Inflammatory macrophage (primary cell): ENCODE measurements around the gene CLDN15.

Experiments
- DNase-seq, 2 donors: peaks; one replicate each; pipeline ENCODE4 v3.0.0-alpha.2; 2020 to 2022

CLDN15 gene

DNA sequence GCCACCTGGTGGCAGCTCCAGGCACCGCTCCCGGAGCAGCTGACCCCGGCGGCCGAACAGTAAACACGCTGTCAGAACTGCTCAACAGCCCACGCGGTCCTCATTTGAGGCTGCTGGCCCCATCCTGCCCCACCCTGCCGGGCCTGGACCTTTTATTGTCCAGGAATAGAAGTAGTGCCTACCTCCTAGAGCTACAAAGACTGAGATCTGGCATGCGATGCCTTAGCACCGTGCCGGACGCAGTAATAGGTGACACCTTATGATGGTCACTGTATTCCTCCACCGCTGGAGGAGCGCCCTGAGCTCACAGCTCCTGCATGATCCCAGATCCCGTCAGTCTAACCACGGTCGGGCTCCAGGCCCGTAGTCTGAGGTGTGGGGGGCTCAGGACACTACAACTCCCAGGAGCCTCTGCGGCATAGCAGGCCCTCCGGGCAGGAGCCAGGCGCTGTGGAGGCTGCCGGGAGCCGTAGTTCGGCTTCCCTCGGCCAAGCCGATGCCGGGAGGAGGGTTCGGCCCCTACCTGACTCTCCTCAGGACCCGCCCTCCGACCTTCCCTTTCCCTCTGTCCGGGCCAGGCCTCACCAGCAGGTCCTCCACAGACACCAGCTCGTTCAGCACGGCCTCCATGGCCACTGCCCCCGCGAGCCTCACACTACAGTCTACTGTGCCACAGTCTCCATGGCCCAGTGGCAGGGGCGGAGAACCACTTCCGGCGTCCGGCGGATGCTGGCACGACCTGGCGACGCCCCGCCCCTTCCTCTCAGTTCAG, 7.0 kb upstream of the CLDN15 start, which contains the start of gene FIS1:
FIS1 (minus strand) TSS at position 707 of the 772 bp plus-strand sequence; CDS start at position 630, 77 bp downstream.
- peak; percentile 82 to 92 for DNase-seq

DNA sequence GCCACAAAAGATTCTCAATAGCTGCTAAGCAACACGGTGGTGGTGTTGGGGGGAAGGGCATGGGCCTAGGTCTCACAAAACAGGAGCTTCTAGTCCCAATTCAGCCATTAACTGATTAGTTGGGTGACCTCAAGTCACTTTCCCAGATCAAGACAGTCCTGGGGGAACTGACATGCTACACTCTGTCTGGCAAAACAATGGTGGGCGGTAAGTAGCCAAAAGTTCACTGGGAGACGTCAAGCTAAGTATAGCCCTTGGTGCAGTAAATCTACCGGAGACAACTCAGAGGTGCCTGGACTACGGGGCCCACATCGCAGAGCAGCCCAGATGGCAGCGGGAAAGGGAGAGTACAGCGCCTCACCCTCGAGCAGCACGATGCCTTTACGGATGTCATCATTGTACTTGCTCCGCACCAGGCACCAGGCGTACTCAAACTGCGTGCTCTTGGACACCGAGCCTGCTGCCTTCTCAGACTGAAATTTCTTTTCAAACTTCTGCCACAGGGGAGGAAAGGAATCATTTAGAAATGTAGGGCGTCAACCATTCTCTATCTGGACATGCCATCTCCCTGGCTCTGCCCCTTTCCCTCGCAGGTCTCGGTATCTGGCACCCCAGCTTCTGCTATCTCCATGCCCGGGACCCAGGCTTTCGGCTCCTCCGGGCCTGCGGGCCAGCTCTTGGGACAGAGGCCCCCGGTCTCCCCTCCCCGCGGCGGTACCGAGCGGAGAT, 6.2 kb upstream of the CLDN15 start:
- DNase-seq: peak; percentile 45 to 55

DNA sequence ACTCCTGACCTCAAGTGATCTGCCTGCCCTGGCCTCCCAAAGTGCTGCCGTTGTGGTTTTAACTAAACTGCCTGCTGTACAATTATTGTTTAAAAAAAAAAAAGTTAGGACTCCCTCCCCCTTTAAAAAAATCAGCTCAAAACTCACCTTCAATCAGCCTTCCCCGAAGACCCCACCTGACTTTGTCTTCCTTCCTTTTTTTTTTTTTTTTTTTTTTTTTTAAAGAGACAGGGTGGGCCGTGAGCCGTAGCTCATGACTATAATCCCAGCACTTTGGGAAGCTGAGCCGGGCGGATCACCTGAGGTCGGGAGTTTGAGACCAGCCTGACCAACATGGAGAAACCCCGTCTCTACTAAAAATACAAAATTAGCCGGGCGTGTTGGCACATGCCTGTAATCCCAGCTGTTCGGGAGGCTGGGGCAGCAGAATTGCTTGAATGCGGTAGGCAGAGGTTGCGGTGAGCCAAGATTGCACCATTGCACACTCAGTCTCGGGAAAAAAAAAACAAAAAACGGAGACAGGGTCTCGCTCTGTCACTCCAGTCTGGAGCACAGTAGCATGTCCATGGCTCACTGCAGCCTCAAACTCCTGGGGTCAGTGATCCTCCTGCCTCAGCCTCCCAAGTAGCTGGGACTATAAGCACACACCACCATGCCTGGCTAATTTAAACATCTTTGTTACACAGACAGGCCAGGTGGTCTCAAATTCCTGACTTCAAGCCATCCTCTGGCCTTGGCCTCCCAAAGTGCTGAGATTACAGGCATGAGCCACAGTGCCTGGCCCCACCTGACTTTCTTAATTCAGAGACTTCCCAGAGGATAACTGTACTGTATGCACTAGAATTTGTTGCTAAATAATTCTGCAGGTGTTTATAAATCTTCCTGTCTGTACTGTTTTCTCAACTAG, 4.1 kb upstream of the CLDN15 start:
- DNase-seq: no peak

DNA sequence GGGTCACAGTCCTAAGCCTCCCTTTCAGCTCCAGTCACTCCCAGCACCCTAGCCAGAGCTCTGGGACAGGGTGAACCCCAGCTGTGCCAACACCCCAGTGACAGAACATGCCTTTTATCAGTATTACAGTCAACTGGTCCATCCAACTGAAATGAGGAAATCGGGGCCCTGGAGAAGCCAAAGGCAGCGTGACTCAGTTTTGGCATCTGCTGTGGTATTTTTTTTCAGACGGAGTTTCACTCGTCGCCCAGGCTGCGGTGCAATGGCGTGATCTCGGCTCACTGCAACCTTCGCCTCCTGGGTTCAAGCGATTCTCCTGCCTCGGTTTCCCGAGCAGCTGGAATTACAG, 3.4 kb upstream of the CLDN15 start:
- DNase-seq: peak; percentile 76 to 77

DNA sequence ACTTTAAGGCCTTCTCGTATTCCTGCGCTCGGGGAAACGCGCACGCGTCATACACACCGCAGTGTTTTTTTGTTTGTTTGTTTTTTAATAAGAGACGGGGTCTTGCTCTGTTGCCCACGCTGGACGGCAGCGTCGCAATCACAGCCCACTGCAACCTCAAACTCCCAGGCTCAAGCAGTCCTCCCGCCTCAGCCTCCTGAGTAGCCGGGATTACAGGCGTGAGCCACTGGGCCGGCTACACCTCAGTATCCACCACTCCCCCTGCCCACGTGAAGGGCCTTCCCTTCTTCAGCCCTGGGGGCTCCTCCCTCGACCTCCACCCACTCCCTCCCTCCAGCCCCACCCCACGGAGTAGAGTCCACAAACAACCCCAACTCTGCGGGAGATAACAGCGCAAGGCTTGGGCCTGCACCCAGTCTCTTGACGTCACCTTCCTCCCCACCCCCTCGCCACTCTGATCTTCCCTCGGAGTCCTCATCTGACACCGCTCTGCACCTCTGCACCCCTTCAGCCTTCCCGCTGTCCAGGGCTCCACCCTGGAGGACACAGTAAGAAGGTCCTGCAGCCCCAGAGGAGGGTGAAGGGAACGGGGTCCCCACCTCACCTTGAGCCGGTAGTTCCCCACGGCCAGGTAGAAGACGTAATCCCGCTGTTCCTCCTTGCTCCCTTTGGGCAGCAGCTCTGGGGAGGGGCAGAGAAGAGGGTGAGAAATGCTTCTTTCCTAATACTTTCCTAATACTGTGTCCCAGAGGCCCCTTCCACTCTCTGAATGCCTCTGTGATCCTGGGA, 2.8 kb upstream of the CLDN15 start:
- no peak for DNase-seq

DNA sequence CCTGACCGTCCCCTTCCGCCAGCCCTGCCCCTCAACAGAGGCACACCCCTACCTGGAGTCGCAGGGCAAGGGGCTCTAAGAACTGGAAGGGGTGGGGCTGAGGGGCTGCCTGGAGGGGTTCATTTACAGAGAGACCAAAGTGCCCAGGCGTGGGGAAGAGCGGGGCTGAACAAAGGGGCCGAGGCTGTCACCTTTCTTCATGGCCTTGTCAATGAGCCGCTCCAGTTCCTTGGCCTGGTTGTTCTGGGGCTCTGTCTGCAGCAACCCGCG, 2.3 kb upstream of the CLDN15 start:
- DNase-seq: no peak

DNA sequence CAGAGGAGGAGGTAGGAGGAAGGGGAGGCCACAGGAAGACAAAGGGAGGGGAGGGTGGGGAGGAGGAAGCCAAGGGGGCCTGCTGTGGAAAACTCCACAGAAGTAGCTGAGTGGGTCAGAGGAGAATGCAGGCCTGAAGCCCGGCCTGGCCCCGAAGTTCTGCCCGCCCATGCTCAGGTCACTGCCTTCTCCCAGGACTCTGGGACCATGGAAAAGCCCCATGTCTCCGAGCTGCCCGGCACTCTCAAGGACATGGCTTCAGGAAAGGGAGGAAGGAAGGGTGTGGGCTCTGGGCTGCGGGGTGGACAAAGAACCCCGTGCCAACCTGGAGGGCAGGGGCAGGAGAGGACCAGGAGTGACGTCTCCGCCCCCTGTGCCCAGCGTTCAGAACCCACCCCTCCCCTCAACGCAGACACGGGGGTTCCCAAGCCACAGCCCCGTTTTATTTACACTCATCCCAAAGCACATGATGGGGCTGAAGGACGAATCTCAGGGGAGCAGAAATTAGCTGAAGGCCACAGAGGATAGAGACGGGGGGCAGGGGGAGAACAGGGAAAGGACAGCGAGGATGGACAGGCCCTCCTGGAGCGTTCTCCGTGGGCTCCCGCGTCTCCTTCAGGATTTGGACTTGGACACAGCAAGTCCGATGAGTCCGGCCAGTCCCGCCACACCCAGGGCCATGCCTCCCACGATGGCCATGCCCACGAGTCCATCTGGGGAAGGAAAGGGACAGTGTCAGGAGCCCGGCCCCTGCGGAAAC, 1.8 kb upstream of the CLDN15 start:
- no peak for DNase-seq

DNA sequence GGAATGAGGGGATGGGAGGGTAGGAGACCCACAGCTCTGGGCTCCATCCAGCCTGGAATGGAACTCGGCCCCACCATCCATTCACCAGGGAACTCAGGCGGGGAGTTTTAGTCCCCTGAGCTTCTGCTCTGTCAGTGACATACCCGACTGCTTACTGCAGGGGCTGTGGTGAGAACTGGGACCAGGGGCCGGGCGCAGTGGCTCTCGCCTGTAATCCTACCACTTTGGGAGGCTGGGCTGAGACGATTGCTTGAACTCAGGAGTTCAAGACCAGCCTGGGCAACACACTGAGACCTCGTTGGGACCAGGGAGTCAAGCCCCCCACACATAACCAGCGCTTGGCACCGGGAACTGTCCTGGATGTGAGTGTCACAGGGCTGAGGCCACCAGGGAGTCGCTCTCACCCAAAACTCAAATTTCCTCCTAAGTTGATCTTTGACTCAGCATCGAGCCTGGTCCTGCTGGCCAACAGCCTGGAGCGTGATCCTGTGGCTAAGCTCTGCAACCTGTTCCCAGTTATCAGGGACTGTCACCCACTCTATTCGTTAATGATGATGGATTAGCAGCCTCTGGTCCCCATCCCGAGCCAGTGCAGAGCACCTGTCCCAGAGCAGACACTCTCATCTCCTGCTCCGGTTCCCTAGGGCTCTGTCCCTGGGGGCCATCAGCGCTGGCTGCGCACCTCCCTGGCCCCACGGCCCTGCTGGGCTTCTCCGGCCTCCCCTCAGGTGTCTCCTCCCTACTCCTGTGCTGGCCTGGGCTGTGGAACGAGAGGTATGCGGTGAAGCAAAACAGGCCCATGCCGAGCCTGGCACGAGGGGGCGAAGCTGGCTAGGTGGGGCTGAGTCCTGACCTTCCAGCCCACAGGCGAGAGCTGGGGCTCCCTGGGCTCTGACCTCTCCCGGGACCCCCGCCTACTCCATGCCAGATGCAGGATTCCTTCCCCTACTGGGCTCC, 902 bp upstream of the CLDN15 start:
- no peak for DNase-seq

DNA sequence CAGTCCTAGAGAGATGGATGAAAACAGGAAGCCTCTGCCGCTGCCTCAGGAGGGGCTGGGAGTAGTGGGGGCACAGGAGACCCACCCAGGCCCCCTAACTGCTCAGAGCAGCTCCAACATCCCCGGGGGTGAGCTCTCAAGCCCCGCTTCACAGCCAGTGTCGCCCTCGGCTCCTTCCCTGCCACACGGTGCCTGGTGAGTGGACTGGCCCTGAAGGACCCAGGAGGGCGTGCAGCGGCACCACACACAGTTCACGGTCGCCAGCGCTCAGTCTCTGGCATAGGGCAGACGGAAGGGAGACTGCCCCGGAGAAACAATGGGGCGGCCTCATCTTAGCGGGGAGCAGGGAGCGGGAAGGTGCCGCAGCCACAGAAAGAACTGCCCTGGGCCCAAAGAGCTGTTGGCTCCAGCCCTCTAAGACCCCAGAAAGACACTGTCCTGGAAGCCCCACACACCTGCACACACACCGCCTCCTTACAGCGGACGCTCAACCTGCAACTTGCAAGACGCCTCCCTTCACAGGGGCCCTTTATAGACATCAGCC, 1.2 kb downstream of the CLDN15 start:
- no peak for DNase-seq

DNA sequence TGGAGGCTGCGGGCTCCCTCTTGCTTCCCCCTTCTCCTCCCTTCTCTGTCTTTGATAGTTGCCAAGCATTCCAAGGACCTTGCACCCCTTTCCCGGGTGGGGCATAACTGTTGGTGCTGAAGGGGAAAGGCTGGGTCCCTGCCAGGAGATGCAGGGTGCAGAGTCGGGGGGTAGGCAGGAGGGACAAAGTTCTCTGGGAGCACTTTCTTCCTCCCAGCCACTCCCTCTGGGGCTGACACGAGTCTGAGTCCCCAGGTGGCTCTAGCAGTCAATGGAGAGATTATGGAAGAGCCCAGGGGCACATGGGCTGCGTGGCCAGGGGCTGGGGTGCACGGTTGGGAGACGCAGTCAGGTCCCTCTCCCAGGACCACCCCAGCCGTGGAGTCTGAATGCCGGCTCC, 2.1 kb downstream of the CLDN15 start:
- no peak for DNase-seq

DNA sequence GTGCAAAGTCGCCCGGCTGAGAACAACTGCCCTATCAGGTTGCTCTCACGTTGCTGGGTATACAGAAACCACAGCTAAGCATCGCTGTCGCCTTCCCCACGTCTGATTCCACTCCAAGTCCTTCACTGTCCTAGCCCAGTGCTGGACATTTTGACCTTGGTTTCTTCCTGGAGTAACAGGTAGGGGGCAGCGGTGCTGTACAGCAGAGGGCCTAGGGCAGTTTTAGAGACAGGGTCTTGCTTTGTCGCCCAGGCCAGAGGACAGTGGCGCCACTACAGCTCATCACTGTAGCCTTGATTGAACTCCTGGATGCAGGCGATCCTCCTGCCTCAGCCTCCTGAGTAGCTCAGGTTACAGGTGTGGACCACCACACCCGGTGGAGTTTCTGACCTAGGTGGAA, 2.6 kb downstream of the CLDN15 start:
- DNase-seq: peak; percentile 27 to 50

DNA sequence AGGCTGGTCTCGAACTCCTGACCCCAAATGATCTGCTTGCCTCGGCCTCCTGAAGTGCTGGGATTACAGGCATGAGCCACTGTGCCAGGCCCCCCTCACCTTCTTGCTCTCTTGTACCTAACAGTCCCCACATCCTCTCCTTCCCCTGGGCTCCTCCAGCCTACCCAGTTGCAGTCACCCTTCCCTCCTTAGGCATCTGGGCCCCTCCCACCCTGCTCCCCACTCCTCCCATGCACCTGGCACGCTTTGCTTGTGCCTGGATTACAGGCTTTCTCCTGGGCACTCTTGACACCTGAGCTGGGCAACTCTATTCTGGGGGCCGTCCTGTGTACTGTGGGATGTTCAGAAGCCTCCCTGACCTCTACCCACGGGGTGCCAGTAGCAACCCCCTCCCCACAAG, 3.0 kb downstream of the CLDN15 start:
- DNase-seq: no peak

DNA sequence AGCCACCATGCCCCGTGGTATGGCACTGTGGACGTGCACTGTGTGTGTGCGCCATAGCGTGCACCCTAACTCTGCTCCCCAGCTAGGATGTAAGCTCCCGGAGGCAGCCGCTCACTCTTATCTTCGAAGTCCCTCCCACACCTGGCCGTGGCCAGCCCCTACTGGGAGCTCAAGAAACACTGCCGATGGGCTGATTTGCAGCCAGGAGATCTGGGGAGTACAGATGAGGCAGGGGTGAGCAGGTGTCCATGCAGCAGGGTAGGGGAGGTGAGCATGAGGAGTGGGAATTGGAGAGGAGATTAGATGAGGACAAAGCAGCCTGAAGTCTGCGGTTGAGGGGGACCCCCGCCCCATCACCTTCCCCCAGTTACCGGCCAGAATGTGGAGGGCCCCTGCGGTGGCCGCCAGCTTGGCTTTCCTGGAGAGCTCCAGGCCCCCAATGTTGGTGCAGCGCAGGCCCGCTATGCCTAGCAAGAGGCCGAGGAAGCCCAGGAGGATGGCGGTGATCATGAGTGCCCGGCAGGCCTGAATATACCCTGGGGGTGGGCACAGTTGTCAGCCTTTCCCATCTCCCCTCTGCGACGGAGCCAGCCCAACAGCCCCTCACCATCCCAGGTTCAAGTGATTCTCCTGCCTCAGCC, 3.6 kb downstream of the CLDN15 start:
- DNase-seq: no peak

DNA sequence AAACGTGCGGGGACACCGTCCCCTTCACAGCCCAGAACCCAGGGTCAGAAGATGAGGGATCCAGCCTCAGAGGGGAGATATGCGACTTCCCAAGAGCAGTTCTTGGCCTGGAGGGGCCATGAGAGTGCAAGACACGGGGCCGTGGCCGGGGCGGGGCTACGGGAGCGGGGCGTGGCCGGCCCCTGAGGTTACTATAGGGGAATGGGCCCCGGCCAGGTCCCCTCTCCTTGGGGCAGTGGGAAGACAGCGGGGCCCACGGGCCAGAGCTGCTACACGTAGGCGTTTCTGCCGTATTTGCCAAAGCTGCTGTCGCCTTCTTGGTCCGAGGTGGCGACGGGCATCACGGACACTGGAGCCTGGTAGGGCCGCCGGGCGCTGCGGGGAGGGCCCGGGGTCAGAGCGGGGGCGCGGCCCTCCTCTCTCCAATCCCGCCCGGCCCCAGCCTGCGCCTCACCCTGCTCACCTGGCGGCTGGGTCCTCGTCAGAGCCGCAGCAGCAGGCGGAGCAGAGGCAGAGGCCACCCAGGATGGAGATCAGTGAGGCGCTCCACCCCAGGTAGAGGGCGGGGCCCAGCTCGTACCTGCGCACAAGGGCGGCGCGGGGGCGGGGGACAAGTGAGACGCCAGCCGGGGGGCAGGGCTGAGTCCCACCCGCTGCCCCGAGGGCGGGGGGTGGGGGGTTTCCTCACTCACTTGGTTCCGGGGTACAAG, 5.3 kb downstream of the CLDN15 start:
- no peak for DNase-seq

DNA sequence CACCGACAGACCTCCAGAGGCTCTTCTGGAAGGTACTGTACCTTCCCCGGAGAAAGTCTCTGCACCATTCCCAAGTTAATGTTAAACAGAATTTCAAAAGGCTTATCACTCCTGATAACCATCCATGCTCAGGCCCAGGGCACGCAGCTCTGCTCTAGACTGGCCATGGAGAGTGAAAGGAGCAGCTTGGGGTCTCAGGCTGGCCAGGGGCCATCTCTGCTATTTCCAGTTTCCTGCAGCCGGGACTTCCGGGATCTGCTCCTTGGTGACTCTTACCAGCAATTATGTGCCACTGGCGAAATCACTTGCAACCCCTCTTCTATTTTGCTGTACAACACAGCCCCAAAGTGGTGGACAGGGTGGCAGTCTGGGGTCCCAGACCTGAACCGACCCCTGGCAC, 6.0 kb downstream of the CLDN15 start:
- DNase-seq: no peak

DNA sequence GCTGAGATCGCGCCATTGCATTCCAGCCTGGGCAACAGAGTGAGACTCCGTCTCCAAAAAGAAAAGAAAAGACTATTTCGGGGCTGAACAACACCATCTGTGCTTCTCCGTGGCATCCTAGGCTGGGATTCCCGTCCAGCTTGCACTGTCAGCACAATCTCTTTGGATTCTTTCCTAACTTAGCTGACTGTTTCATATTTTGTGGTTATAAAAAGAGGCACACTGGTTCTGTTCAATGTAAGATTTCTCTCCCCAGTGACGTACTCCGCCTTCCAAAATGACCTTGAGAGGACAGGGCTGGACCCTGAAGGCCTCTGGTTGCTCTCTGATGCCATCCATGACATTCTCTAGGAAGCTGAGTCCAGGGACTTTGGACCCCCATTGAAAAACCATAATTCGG, 10.9 kb downstream of the CLDN15 start:
- no peak for DNase-seq

DNA sequence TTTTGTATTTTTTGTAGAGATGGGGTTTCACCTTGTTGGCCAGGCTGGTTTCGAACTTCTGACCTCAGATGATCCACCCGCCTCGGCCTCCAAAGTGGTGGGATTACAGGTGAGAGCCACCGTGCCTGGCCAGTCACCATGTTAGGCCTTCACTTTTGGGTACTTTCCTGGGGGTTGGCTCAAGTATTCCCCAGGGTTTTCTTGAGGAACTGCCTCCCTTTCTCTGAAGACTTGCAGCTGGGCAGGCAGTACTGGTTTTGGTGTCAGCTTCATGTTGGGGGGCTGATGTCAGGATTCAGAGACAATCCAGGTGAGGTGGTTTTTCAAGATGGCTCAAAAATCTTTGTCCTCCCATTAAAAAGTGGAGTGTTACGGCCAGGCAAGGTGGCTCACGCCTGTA, 12.0 kb downstream of the CLDN15 start:
- no peak for DNase-seq

DNA sequence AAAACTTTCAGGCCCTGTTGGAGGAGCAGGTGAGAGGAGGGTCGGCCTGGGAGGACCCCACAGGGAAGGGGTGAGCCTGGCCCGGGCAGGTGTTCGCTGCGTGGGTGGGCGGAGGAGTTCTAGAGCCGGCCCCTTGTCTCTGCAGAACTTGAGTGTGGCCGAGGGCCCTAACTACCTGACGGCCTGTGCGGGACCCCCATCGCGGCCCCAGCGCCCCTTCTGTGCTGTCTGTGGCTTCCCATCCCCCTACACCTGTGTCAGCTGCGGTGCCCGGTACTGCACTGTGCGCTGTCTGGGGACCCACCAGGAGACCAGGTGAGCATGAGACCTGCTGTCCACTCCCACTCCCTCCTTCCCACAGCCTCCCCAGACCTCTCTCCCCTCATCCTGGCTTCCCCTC, 14.1 kb downstream of the CLDN15 start:
- no peak for DNase-seq

DNA sequence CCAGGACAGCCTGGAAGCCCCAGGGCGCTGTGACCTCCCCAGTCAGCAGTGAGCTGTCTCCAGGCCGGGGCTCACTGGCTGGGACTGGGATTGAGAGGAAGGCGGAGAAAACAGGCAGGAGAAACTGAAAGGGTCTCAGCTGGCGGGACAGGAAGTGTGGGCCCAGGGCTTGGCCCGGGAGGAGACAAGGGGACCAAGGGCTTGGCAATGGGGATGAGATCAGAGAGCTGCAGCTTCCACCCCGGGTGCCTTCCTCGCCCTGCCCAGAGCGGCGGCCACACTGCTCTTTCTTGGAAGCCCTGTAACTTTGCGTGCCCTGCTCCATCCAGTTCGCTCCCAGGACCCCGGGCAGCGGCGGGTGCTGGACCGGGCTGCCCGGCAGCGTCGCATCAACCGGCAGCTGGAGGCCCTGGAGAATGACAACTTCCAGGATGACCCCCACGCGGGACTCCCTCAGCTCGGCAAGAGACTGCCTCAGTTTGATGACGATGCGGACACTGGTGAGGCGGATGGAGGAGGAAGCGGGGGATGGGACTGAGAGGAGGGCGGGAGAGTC, 15.2 kb downstream of the CLDN15 start:
- no peak for DNase-seq
